ENCODE data around the gene ZNF483.

GRCh38 chr9:111566234-111566633 lies 41.3 kb downstream of the ZNF483 start:
- TF ChIP-seq BACH2 (CRISPR knock-in tag; IDR thresholded peaks at IDR 0.05; ENCODE audit: borderline replicate concordance): no peak
- TF ChIP-seq ZNF8 (CRISPR knock-in tag; IDR thresholded peaks at IDR 0.05): no peak
- TF ChIP-seq ISL1 (CRISPR knock-in tag; IDR thresholded peaks at IDR 0.05): no peak
- no peak for TF ChIP-seq TSHZ2 (CRISPR knock-in tag; IDR thresholded peaks at IDR 0.05)
- no peak for TF ChIP-seq ZNF565 (CRISPR knock-in tag; conservative IDR thresholded peaks at IDR 0.05; ENCODE audit: low read depth)
- TF ChIP-seq ZFP30 (CRISPR knock-in tag; IDR thresholded peaks at IDR 0.05): no peak
